Effector memory CD8-positive, alpha-beta T cell (primary cell): Measurements from ENCODE around the gene MYBPC3.
A peak's percentile ranks its signal among the peaks of the same experiment; 100 is the strongest.

ENCODE experiments used
- ATAC-seq: fragments of 150-1000 bp; cut with Tn5 transposase; replicated peaks from 2 replicates; pipeline ENCODE4 v1.10.0; 2021; ENCODE audit warnings: mild to moderate bottlenecking, moderate library complexity
- DNase-seq, 3 experiments: peaks; one replicate each; pipeline ENCODE4 v3.0.0; 2021
- H3K27ac Mint-ChIP-seq, 2 donors: one replicate each; pipeline ENCODE4 v1.8.0; 2022; ENCODE audit warnings: mild to moderate bottlenecking in 2 of 2, mixed read lengths in 2 of 2, moderate library complexity in 2 of 2
- H3K27me3 Mint-ChIP-seq, 2 donors: one replicate each; pipeline ENCODE4 v1.8.0; 2022; ENCODE audit warnings: mixed read lengths in 2 of 2
- H3K36me3 Mint-ChIP-seq: one replicate; pipeline ENCODE4 v1.8.0; 2022; ENCODE audit warnings: mild to moderate bottlenecking, moderate library complexity, mixed read lengths; ENCODE audit not compliant: insufficient read depth
- H3K4me1 Mint-ChIP-seq, 2 donors: one replicate each; pipeline ENCODE4 v1.8.0; 2022; ENCODE audit warnings: low read depth in 2 of 2, mixed read lengths in 2 of 2
- H3K4me3 Mint-ChIP-seq, 2 donors: one replicate each; pipeline ENCODE4 v1.8.0; 2022; ENCODE audit warnings: mild to moderate bottlenecking in 2 of 2, mixed read lengths in 2 of 2, moderate library complexity in 2 of 2
- H3K9me3 Mint-ChIP-seq, 2 donors: one replicate each; pipeline ENCODE4 v1.8.0; 2022; ENCODE audit warnings: mixed read lengths in 2 of 2
- total RNA-seq, 9 experiments: gene quantifications; one replicate each; lab custom pipeline; 2026; lab: John Stamatoyannopoulos, UW

MYBPC3 gene
- total RNA-seq = 0 to 0.06 (median 0) reads per million in 9 experiments

- Mint-ChIP-seq H3K27ac (no peak within 1 kb of the TSS), H3K4me3 (no peak within 1 kb of the TSS), H3K9me3 (no peaks in the 10 kb centered on the region), H3K4me1 (peaks cover 0 to 5% of the 10 kb centered on the region in 2 donors), H3K36me3 (no peaks in the 10 kb centered on the region), H3K27me3 (peaks cover 0 to 5% of the 10 kb centered on the region in 2 donors)
- DNase-seq (no peak), ATAC-seq (no peak)
Observed at GRCh38 chr11:47352556-47352955, at the start of gene MYBPC3. MYBPC3 (minus strand) TSS chr11:47352702; CDS start chr11:47352647, 55 bp downstream.

- H3K4me1 Mint-ChIP-seq = peaks cover 11 to 16% of the 10 kb centered on the region in 2 donors
- DNase-seq (no peak), ATAC-seq (peak; percentile 29)
- H3K36me3 Mint-ChIP-seq = no peaks in the 10 kb centered on the region
- peak overlapping the region; percentile 49 to 75 for H3K27ac Mint-ChIP-seq
- H3K4me3 Mint-ChIP-seq = peak overlapping the region; percentile 81 to 83
- no peaks in the 10 kb centered on the region for H3K27me3 Mint-ChIP-seq
- H3K9me3 Mint-ChIP-seq = no peaks in the 10 kb centered on the region
Observed at GRCh38 chr11:47400768-47401279, 48.3 kb upstream of the MYBPC3 start.

GRCh38 chr11:47399860-47400767 is 47.6 kb upstream of the MYBPC3 start:
- no peaks in the 10 kb centered on the region for H3K27me3 Mint-ChIP-seq
- ATAC-seq (peak; percentile 79), DNase-seq (no peak)
- H3K27ac Mint-ChIP-seq = peak overlapping the region; percentile 49 to 75
- no peaks in the 10 kb centered on the region for H3K9me3 Mint-ChIP-seq
- H3K36me3 Mint-ChIP-seq = no peaks in the 10 kb centered on the region
- peaks cover 16 to 23% of the 10 kb centered on the region in 2 donors for H3K4me1 Mint-ChIP-seq
- H3K4me3 Mint-ChIP-seq = peak overlapping the region; percentile 81 to 83

- Mint-ChIP-seq H3K27ac (peak overlapping the region in 1 of 2 donors; percentile 8), H3K27me3 (no peaks in the 10 kb centered on the region), H3K36me3 (peaks cover 5% of the 10 kb centered on the region), H3K9me3 (no peaks in the 10 kb centered on the region), H3K4me3 (peak overlapping the region; percentile 46 to 83), H3K4me1 (peaks cover 20 to 30% of the 10 kb centered on the region in 2 donors)
- DNase-seq = no peak
- no peak for ATAC-seq
Observed at GRCh38 chr11:47398551-47398950, 46.0 kb upstream of the MYBPC3 start.

- no peaks in the 10 kb centered on the region for H3K9me3 Mint-ChIP-seq
- H3K36me3 Mint-ChIP-seq = peaks cover 5% of the 10 kb centered on the region
- peaks cover 20 to 34% of the 10 kb centered on the region in 2 donors for H3K4me1 Mint-ChIP-seq
- DNase-seq (no peak), ATAC-seq (no peak)
- no peaks in the 10 kb centered on the region for H3K27me3 Mint-ChIP-seq
- H3K4me3 Mint-ChIP-seq = peak overlapping the region in 1 of 2 donors; percentile 46
- H3K27ac Mint-ChIP-seq = peak overlapping the region in 1 of 2 donors; percentile 8
Observed at GRCh38 chr11:47398011-47398410, 45.5 kb upstream of the MYBPC3 start.

GRCh38 chr11:47396049-47396320 is 43.5 kb upstream of the MYBPC3 start:
- peaks cover 5% of the 10 kb centered on the region for H3K36me3 Mint-ChIP-seq
- H3K27ac Mint-ChIP-seq = peak overlapping the region; percentile 87 to 95
- no peaks in the 10 kb centered on the region for H3K9me3 Mint-ChIP-seq
- H3K27me3 Mint-ChIP-seq = no peaks in the 10 kb centered on the region
- no peak for DNase-seq
- no peak for ATAC-seq
- H3K4me3 Mint-ChIP-seq = peak overlapping the region; percentile 50 to 68
- H3K4me1 Mint-ChIP-seq = peaks cover 27 to 42% of the 10 kb centered on the region in 2 donors

GRCh38 chr11:47395223-47396048 is 42.9 kb upstream of the MYBPC3 start:
- no peaks in the 10 kb centered on the region for H3K9me3 Mint-ChIP-seq
- ATAC-seq = no peak
- H3K4me1 Mint-ChIP-seq = peaks cover 29 to 44% of the 10 kb centered on the region in 2 donors
- peak overlapping the region; percentile 50 to 68 for H3K4me3 Mint-ChIP-seq
- H3K36me3 Mint-ChIP-seq = peaks cover 5% of the 10 kb centered on the region
- DNase-seq = no peak
- no peaks in the 10 kb centered on the region for H3K27me3 Mint-ChIP-seq
- H3K27ac Mint-ChIP-seq = peak overlapping the region; percentile 87 to 95

GRCh38 chr11:47394322-47395222 is 42.1 kb upstream of the MYBPC3 start:
- peak in 1 of 3 experiments; percentile 29 for DNase-seq
- H3K4me1 Mint-ChIP-seq = peaks cover 33 to 49% of the 10 kb centered on the region in 2 donors
- no peaks in the 10 kb centered on the region for H3K27me3 Mint-ChIP-seq
- H3K9me3 Mint-ChIP-seq = no peaks in the 10 kb centered on the region
- peak overlapping the region; percentile 87 to 95 for H3K27ac Mint-ChIP-seq
- peaks cover 5% of the 10 kb centered on the region for H3K36me3 Mint-ChIP-seq
- peak; percentile 87 for ATAC-seq
- peak overlapping the region; percentile 65 to 68 for H3K4me3 Mint-ChIP-seq

- ATAC-seq (no peak), DNase-seq (no peak)
- Mint-ChIP-seq H3K27ac (peak overlapping the region; percentile 87 to 95), H3K9me3 (no peaks in the 10 kb centered on the region), H3K27me3 (no peaks in the 10 kb centered on the region), H3K4me1 (peaks cover 34 to 52% of the 10 kb centered on the region in 2 donors), H3K36me3 (peaks cover 5% of the 10 kb centered on the region), H3K4me3 (peak overlapping the region; percentile 65 to 68)
Observed at GRCh38 chr11:47394050-47394321, 41.5 kb upstream of the MYBPC3 start.

GRCh38 chr11:47393163-47394049 is 40.9 kb upstream of the MYBPC3 start:
- DNase-seq = no peak

GRCh38 chr11:47392546-47393162 is 40.2 kb upstream of the MYBPC3 start:
- Mint-ChIP-seq H3K9me3 (no peaks in the 10 kb centered on the region), H3K36me3 (peaks cover 5% of the 10 kb centered on the region), H3K27me3 (no peaks in the 10 kb centered on the region), H3K4me1 (peaks cover 34 to 61% of the 10 kb centered on the region in 2 donors), H3K4me3 (no peak overlapping the region), H3K27ac (peak overlapping the region; percentile 49 to 95)
- DNase-seq = no peak
- no peak for ATAC-seq

More at GRCh38 chr11:47393163-47394049, 40.9 kb upstream of the MYBPC3 start:
- Mint-ChIP-seq H3K9me3 (no peaks in the 10 kb centered on the region), H3K27me3 (no peaks in the 10 kb centered on the region), H3K36me3 (peaks cover 5% of the 10 kb centered on the region), H3K4me3 (peak overlapping the region; percentile 65 to 68), H3K4me1 (peaks cover 34 to 55% of the 10 kb centered on the region in 2 donors), H3K27ac (peak overlapping the region; percentile 87 to 95)
- ATAC-seq = no peak
